ENCODE results near the gene AKR1D1.

The AKR1D1 gene

GRCh38 chr7:138151731-138152577 is 75.7 kb downstream of the AKR1D1 start:
- no peaks in the 10 kb centered on the region for H3K9me3 ChIP-seq (ENCODE audit: low read length)
- no peaks in the 10 kb centered on the region for H3K27me3 ChIP-seq (ENCODE audit: control insufficient read depth in 1 of 2, insufficient read depth in 2 of 2, low read length in 2 of 2)
- H3K36me3 ChIP-seq (ENCODE audit: insufficient read depth, low read length), result no peaks in the 10 kb centered on the region
- H3K4me1 ChIP-seq (ENCODE audit: insufficient read depth, low read length), result no peaks in the 10 kb centered on the region
- H3K9ac ChIP-seq (ENCODE audit: low read length), result no peak overlapping the region
- H3K4me3 ChIP-seq (ENCODE audit: low read depth in 1 of 2, low read length in 2 of 2), result no peak overlapping the region
- no peak overlapping the region for H3K27ac ChIP-seq (ENCODE audit: low read depth, low read length)

- no peak overlapping the region for H3K4me3 ChIP-seq (ENCODE audit: low read depth in 1 of 2, low read length in 2 of 2)
- H3K4me1 ChIP-seq (ENCODE audit: insufficient read depth, low read length), result no peaks in the 10 kb centered on the region
- no peaks in the 10 kb centered on the region for H3K9me3 ChIP-seq (ENCODE audit: low read length)
- H3K36me3 ChIP-seq (ENCODE audit: insufficient read depth, low read length), result no peaks in the 10 kb centered on the region
- H3K27me3 ChIP-seq (ENCODE audit: control insufficient read depth in 1 of 2, insufficient read depth in 2 of 2, low read length in 2 of 2), result no peaks in the 10 kb centered on the region
- H3K9ac ChIP-seq (ENCODE audit: low read length), result no peak overlapping the region
- no peak overlapping the region for H3K27ac ChIP-seq (ENCODE audit: low read depth, low read length)
Observed at GRCh38 chr7:138154661-138155060, 78.4 kb downstream of the AKR1D1 start.

GRCh38 chr7:138157702-138158101 is 81.4 kb downstream of the AKR1D1 start:
- H3K4me3 ChIP-seq (ENCODE audit: low read depth in 1 of 2, low read length in 2 of 2), result no peak overlapping the region
- H3K36me3 ChIP-seq (ENCODE audit: insufficient read depth, low read length), result no peaks in the 10 kb centered on the region
- no peak overlapping the region for H3K27ac ChIP-seq (ENCODE audit: low read depth, low read length)
- no peaks in the 10 kb centered on the region for H3K27me3 ChIP-seq (ENCODE audit: control insufficient read depth in 1 of 2, insufficient read depth in 2 of 2, low read length in 2 of 2)
- no peaks in the 10 kb centered on the region for H3K4me1 ChIP-seq (ENCODE audit: insufficient read depth, low read length)
- H3K9ac ChIP-seq (ENCODE audit: low read length), result no peak overlapping the region
- no peaks in the 10 kb centered on the region for H3K9me3 ChIP-seq (ENCODE audit: low read length)

GRCh38 chr7:138158739-138159528 is 82.7 kb downstream of the AKR1D1 start:
- Histone ChIP-seq H3K4me3 (ENCODE audit: low read depth in 1 of 2, low read length in 2 of 2) (no peak overlapping the region), H3K36me3 (ENCODE audit: insufficient read depth, low read length) (no peaks in the 10 kb centered on the region)

GRCh38 chr7:138161600-138162081 is 85.4 kb downstream of the AKR1D1 start:
- no peak overlapping the region for H3K9ac ChIP-seq (ENCODE audit: low read length)
- no peak overlapping the region for H3K27ac ChIP-seq (ENCODE audit: low read depth, low read length)
- H3K36me3 ChIP-seq (ENCODE audit: insufficient read depth, low read length), result no peaks in the 10 kb centered on the region
- peaks cover 11% of the 10 kb centered on the region for H3K9me3 ChIP-seq (ENCODE audit: low read length)
- H3K27me3 ChIP-seq (ENCODE audit: control insufficient read depth in 1 of 2, insufficient read depth in 2 of 2, low read length in 2 of 2), result no peaks in the 10 kb centered on the region
- no peak overlapping the region for H3K4me3 ChIP-seq (ENCODE audit: low read depth in 1 of 2, low read length in 2 of 2)
- H3K4me1 ChIP-seq (ENCODE audit: insufficient read depth, low read length), result no peaks in the 10 kb centered on the region

More at GRCh38 chr7:138158739-138159528, 82.7 kb downstream of the AKR1D1 start:
- no peaks in the 10 kb centered on the region for H3K4me1 ChIP-seq (ENCODE audit: insufficient read depth, low read length)
- no peak overlapping the region for H3K27ac ChIP-seq (ENCODE audit: low read depth, low read length)
- no peaks in the 10 kb centered on the region for H3K9me3 ChIP-seq (ENCODE audit: low read length)
- no peaks in the 10 kb centered on the region for H3K27me3 ChIP-seq (ENCODE audit: control insufficient read depth in 1 of 2, insufficient read depth in 2 of 2, low read length in 2 of 2)
- no peak overlapping the region for H3K9ac ChIP-seq (ENCODE audit: low read length)

- Histone ChIP-seq H3K4me3 (ENCODE audit: low read depth in 1 of 2, low read length in 2 of 2) (no peak overlapping the region), H3K27ac (ENCODE audit: low read depth, low read length) (no peak overlapping the region), H3K4me1 (ENCODE audit: insufficient read depth, low read length) (no peaks in the 10 kb centered on the region), H3K27me3 (ENCODE audit: control insufficient read depth in 1 of 2, insufficient read depth in 2 of 2, low read length in 2 of 2) (no peaks in the 10 kb centered on the region), H3K36me3 (ENCODE audit: insufficient read depth, low read length) (no peaks in the 10 kb centered on the region), H3K9me3 (ENCODE audit: low read length) (peaks cover 11% of the 10 kb centered on the region), H3K9ac (ENCODE audit: low read length) (no peak overlapping the region)
Observed at GRCh38 chr7:138162236-138162635, 86.0 kb downstream of the AKR1D1 start.

GRCh38 chr7:138163800-138164199 is 87.5 kb downstream of the AKR1D1 start:
- H3K27ac ChIP-seq (ENCODE audit: low read depth, low read length), result no peak overlapping the region
- no peaks in the 10 kb centered on the region for H3K36me3 ChIP-seq (ENCODE audit: insufficient read depth, low read length)
- H3K4me1 ChIP-seq (ENCODE audit: insufficient read depth, low read length), result no peaks in the 10 kb centered on the region
- H3K9me3 ChIP-seq (ENCODE audit: low read length), result peaks cover 11% of the 10 kb centered on the region
- no peak overlapping the region for H3K9ac ChIP-seq (ENCODE audit: low read length)
- H3K27me3 ChIP-seq (ENCODE audit: control insufficient read depth in 1 of 2, insufficient read depth in 2 of 2, low read length in 2 of 2), result no peaks in the 10 kb centered on the region
- H3K4me3 ChIP-seq (ENCODE audit: low read depth in 1 of 2, low read length in 2 of 2), result no peak overlapping the region

GRCh38 chr7:138164804-138165203 is 88.5 kb downstream of the AKR1D1 start:
- Histone ChIP-seq H3K27me3 (ENCODE audit: control insufficient read depth in 1 of 2, insufficient read depth in 2 of 2, low read length in 2 of 2) (no peaks in the 10 kb centered on the region), H3K9ac (ENCODE audit: low read length) (no peak overlapping the region), H3K4me1 (ENCODE audit: insufficient read depth, low read length) (no peaks in the 10 kb centered on the region), H3K27ac (ENCODE audit: low read depth, low read length) (no peak overlapping the region), H3K36me3 (ENCODE audit: insufficient read depth, low read length) (no peaks in the 10 kb centered on the region), H3K9me3 (ENCODE audit: low read length) (peaks cover 11% of the 10 kb centered on the region), H3K4me3 (ENCODE audit: low read depth in 1 of 2, low read length in 2 of 2) (no peak overlapping the region)

- no peaks in the 10 kb centered on the region for H3K36me3 ChIP-seq (ENCODE audit: insufficient read depth, low read length)
- H3K27ac ChIP-seq (ENCODE audit: low read depth, low read length), result no peak overlapping the region
- H3K9ac ChIP-seq (ENCODE audit: low read length), result no peak overlapping the region
- no peak overlapping the region for H3K4me3 ChIP-seq (ENCODE audit: low read depth in 1 of 2, low read length in 2 of 2)
- H3K27me3 ChIP-seq (ENCODE audit: control insufficient read depth in 1 of 2, insufficient read depth in 2 of 2, low read length in 2 of 2), result no peaks in the 10 kb centered on the region
- H3K4me1 ChIP-seq (ENCODE audit: insufficient read depth, low read length), result no peaks in the 10 kb centered on the region
- H3K9me3 ChIP-seq (ENCODE audit: low read length), result peaks cover 11% of the 10 kb centered on the region
Observed at GRCh38 chr7:138166681-138167080, 90.4 kb downstream of the AKR1D1 start.

- no peaks in the 10 kb centered on the region for H3K36me3 ChIP-seq (ENCODE audit: insufficient read depth, low read length)
- H3K9me3 ChIP-seq (ENCODE audit: low read length), result peaks cover 11% of the 10 kb centered on the region
- no peak overlapping the region for H3K4me3 ChIP-seq (ENCODE audit: low read depth in 1 of 2, low read length in 2 of 2)
- no peak overlapping the region for H3K9ac ChIP-seq (ENCODE audit: low read length)
- H3K4me1 ChIP-seq (ENCODE audit: insufficient read depth, low read length), result no peaks in the 10 kb centered on the region
- no peaks in the 10 kb centered on the region for H3K27me3 ChIP-seq (ENCODE audit: control insufficient read depth in 1 of 2, insufficient read depth in 2 of 2, low read length in 2 of 2)
- H3K27ac ChIP-seq (ENCODE audit: low read depth, low read length), result no peak overlapping the region
Observed at GRCh38 chr7:138167222-138167621, 91.0 kb downstream of the AKR1D1 start.

GRCh38 chr7:138167869-138168296 is 91.6 kb downstream of the AKR1D1 start:
- no peaks in the 10 kb centered on the region for H3K4me1 ChIP-seq (ENCODE audit: insufficient read depth, low read length)
- H3K9ac ChIP-seq (ENCODE audit: low read length), result no peak overlapping the region
- peaks cover 11% of the 10 kb centered on the region for H3K9me3 ChIP-seq (ENCODE audit: low read length)
- H3K36me3 ChIP-seq (ENCODE audit: insufficient read depth, low read length), result no peaks in the 10 kb centered on the region
- H3K27me3 ChIP-seq (ENCODE audit: control insufficient read depth in 1 of 2, insufficient read depth in 2 of 2, low read length in 2 of 2), result no peaks in the 10 kb centered on the region
- H3K4me3 ChIP-seq (ENCODE audit: low read depth in 1 of 2, low read length in 2 of 2), result no peak overlapping the region
- H3K27ac ChIP-seq (ENCODE audit: low read depth, low read length), result no peak overlapping the region
